ENCODE results near the gene PALD1.

DNA sequence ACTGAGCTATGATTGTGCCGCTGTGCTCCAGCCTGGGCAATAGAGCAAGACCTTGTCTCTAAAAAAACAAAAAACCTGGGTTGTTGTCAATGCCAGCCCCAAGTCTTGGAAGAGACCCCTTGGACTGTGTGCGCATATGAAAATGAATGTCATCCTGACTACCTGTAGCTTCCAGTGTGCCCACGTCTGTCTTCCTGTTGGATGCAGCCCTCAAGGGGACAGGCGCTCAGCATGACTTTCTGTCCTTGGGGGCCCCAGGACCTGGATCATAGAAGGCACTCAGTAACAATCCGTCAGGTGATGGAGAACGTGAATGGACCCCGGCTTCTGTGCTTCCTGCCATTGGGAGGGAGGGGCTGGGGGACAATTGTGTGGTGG, 114.9 kb downstream of the PALD1 start:
- TF ChIP-seq, protein P1, sequence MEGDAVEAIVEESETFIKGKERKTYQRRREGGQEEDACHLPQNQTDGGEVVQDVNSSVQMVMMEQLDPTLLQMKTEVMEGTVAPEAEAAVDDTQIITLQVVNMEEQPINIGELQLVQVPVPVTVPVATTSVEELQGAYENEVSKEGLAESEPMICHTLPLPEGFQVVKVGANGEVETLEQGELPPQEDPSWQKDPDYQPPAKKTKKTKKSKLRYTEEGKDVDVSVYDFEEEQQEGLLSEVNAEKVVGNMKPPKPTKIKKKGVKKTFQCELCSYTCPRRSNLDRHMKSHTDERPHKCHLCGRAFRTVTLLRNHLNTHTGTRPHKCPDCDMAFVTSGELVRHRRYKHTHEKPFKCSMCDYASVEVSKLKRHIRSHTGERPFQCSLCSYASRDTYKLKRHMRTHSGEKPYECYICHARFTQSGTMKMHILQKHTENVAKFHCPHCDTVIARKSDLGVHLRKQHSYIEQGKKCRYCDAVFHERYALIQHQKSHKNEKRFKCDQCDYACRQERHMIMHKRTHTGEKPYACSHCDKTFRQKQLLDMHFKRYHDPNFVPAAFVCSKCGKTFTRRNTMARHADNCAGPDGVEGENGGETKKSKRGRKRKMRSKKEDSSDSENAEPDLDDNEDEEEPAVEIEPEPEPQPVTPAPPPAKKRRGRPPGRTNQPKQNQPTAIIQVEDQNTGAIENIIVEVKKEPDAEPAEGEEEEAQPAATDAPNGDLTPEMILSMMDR (IDR thresholded peaks at IDR 0.05): no peak
- TF ChIP-seq TCF12 (IDR thresholded peaks at IDR 0.05): no peak
- no peak for TF ChIP-seq EP300 (IDR thresholded peaks at IDR 0.05; ENCODE audit: borderline replicate concordance in 1 of 2, low read depth in 1 of 2, low read length in 1 of 2)
- no peak for TF ChIP-seq EZH2phosphoT487 (IDR thresholded peaks at IDR 0.05; ENCODE audit: borderline replicate concordance, low read depth)
- TF ChIP-seq CHD2 (IDR thresholded peaks at IDR 0.05; ENCODE audit: low read length, partially characterized antibody): no peak
- TF ChIP-seq FOSL2 (IDR thresholded peaks at IDR 0.05; ENCODE audit: borderline replicate concordance, low read depth): no peak
- no peak for TF ChIP-seq FOXM1 (IDR thresholded peaks at IDR 0.05; ENCODE audit: low read depth)
- TF ChIP-seq GABPA (IDR thresholded peaks at IDR 0.05; ENCODE audit: low read depth): no peak
- no peak for TF ChIP-seq FOXJ3 (CRISPR knock-in tag; IDR thresholded peaks at IDR 0.05)
- TF ChIP-seq TEAD4 (IDR thresholded peaks at IDR 0.05; ENCODE audit: borderline replicate concordance, insufficient read depth): no peak
- TF ChIP-seq MEF2A (IDR thresholded peaks at IDR 0.05; ENCODE audit: borderline replicate concordance, low read depth): no peak
- no peak for TF ChIP-seq RFX5 (IDR thresholded peaks at IDR 0.05; ENCODE audit: low read length)

Data from SK-N-SH (cell line).